Measurements from ENCODE around the gene SLC6A11. TPM values are rescaled to one million over a fixed set of nuclear protein-coding genes. Genes with fewer than 3 reads are reported as not detected.

SLC6A11 gene
- total RNA-seq, 2 experiments from 2014 or later = not detected

DNA sequence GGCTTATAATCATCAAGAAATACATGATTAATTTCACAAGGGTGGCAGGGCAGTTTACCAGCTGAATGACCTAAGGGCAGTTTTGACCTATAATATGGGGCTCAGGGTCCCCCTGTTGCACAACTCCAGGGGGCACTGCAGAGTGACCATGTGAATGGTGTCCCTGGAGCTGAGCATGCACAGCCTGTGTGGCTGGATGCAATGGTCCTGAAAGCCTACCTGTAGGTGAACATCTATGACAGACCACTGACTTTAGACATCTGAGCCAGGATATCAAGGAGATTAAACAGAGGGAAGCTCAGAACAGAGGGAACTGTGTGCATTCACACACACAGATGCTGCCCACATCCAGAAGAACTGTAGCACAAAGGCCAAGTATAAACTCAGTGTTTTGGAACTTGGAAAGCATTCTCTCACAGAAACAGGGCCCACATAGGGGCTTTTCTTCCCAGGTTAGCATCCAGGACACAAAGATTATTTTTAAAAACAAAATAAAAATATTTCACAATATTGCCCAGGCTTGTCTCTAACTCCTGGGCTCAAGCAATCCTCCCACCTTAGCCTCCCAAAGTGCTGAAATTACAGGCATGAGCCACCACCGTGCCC, 7.8 kb upstream of the SLC6A11 start:
- Histone ChIP-seq H3K4me1 (ENCODE audit: insufficient read depth, low read length) (no peaks in the 10 kb centered on the region), H3K36me3 (ENCODE audit: insufficient read depth, low read length) (no peaks in the 10 kb centered on the region), H3K27ac (ENCODE audit: low read depth in 1 of 2, low read length in 2 of 2) (no peak overlapping the region), H3K4me3 (ENCODE audit: low read length) (no peak overlapping the region), H3K27me3 (ENCODE audit: control insufficient read depth in 1 of 2, insufficient read depth in 2 of 2, low read length in 2 of 2) (peaks cover 7 to 9% of the 10 kb centered on the region in 2 experiments), H3K9me3 (ENCODE audit: control insufficient read depth in 1 of 2, insufficient read depth in 1 of 2, low read length in 2 of 2) (no peaks in the 10 kb centered on the region)
- Mint-ChIP-seq H3K27ac (no peak overlapping the region), H3K4me1 (ENCODE audit: low read depth) (no peaks in the 10 kb centered on the region), H3K27me3 (peaks cover 67% of the 10 kb centered on the region), H3K36me3 (ENCODE audit: low read depth) (no peaks in the 10 kb centered on the region), H3K4me3 (no peak overlapping the region), H3K9me3 (no peaks in the 10 kb centered on the region)
- intact Hi-C loops (cut with DNase I, micrococcal nuclease) = no loop called here
- DNase-seq (no peak), ATAC-seq (ENCODE audit: poor library complexity) (no peak)
- ChIA-PET CTCF (no interaction called here), POLR2A (no interaction called here)
- TF ChIP-seq, protein P1, sequence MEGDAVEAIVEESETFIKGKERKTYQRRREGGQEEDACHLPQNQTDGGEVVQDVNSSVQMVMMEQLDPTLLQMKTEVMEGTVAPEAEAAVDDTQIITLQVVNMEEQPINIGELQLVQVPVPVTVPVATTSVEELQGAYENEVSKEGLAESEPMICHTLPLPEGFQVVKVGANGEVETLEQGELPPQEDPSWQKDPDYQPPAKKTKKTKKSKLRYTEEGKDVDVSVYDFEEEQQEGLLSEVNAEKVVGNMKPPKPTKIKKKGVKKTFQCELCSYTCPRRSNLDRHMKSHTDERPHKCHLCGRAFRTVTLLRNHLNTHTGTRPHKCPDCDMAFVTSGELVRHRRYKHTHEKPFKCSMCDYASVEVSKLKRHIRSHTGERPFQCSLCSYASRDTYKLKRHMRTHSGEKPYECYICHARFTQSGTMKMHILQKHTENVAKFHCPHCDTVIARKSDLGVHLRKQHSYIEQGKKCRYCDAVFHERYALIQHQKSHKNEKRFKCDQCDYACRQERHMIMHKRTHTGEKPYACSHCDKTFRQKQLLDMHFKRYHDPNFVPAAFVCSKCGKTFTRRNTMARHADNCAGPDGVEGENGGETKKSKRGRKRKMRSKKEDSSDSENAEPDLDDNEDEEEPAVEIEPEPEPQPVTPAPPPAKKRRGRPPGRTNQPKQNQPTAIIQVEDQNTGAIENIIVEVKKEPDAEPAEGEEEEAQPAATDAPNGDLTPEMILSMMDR (IDR thresholded peaks at IDR 0.05) = no peak

GRCh38 chr3:10808974-10809373, 7.1 kb upstream of the SLC6A11 start:
- no peak overlapping the region for H3K4me3 ChIP-seq (ENCODE audit: low read length)
- H3K4me1 ChIP-seq (ENCODE audit: insufficient read depth, low read length) = no peaks in the 10 kb centered on the region
- CTCF ChIA-PET = no interaction called here
- H3K27me3 Mint-ChIP-seq = peaks cover 66% of the 10 kb centered on the region
- H3K9me3 ChIP-seq (ENCODE audit: control insufficient read depth in 1 of 2, insufficient read depth in 1 of 2, low read length in 2 of 2) = no peaks in the 10 kb centered on the region
- H3K36me3 Mint-ChIP-seq (ENCODE audit: low read depth) = no peaks in the 10 kb centered on the region
- no peak for DNase-seq
- H3K36me3 ChIP-seq (ENCODE audit: insufficient read depth, low read length) = no peaks in the 10 kb centered on the region
- H3K27me3 ChIP-seq (ENCODE audit: control insufficient read depth in 1 of 2, insufficient read depth in 2 of 2, low read length in 2 of 2) = peaks cover 7 to 11% of the 10 kb centered on the region in 2 experiments
- no peak overlapping the region for H3K4me3 Mint-ChIP-seq
- H3K27ac Mint-ChIP-seq = no peak overlapping the region
- no peaks in the 10 kb centered on the region for H3K4me1 Mint-ChIP-seq (ENCODE audit: low read depth)
- POLR2A ChIA-PET = no interaction called here
- TF ChIP-seq, protein P1 (IDR thresholded peaks at IDR 0.05) = no peak
- ATAC-seq (ENCODE audit: poor library complexity) = no peak
- intact Hi-C loops (cut with DNase I, micrococcal nuclease) = no loop called here
- H3K9me3 Mint-ChIP-seq = no peaks in the 10 kb centered on the region
- no peak overlapping the region for H3K27ac ChIP-seq (ENCODE audit: low read depth in 1 of 2, low read length in 2 of 2)

DNA sequence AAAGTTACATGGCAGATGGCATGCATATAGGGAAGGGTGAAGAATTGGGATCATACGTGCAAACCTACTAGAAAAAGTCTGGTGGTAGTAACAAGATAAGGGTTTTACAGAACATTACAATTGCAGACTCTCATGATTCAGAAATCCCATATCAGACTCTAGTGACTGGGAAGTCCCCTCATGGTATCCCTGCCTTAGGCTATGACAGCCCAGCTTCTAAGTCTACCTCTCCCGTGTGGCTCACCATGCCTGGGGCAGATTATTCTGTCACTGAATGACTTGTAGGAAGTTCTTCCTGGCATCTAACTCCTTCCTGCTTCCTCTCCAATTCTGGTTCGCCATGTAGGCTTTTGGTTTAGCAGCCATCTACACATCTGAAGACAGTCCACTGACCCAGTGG, 5.7 kb upstream of the SLC6A11 start:
- Histone ChIP-seq H3K27me3 (ENCODE audit: control insufficient read depth in 1 of 2, insufficient read depth in 2 of 2, low read length in 2 of 2) (peaks cover 12 to 21% of the 10 kb centered on the region in 2 experiments), H3K36me3 (ENCODE audit: insufficient read depth, low read length) (no peaks in the 10 kb centered on the region), H3K9me3 (ENCODE audit: control insufficient read depth in 1 of 2, insufficient read depth in 1 of 2, low read length in 2 of 2) (no peaks in the 10 kb centered on the region), H3K27ac (ENCODE audit: low read depth in 1 of 2, low read length in 2 of 2) (no peak overlapping the region), H3K4me1 (ENCODE audit: insufficient read depth, low read length) (no peaks in the 10 kb centered on the region), H3K4me3 (ENCODE audit: low read length) (no peak overlapping the region)
- no peaks in the 10 kb centered on the region for H3K36me3 Mint-ChIP-seq (ENCODE audit: low read depth)
- no peaks in the 10 kb centered on the region for H3K4me1 Mint-ChIP-seq (ENCODE audit: low read depth)
- no peak overlapping the region for H3K4me3 Mint-ChIP-seq
- ChIA-PET POLR2A (no interaction called here), CTCF (no interaction called here)
- TF ChIP-seq, protein P1 (IDR thresholded peaks at IDR 0.05) = no peak
- intact Hi-C loops (cut with DNase I, micrococcal nuclease) = no loop called here
- H3K9me3 Mint-ChIP-seq = no peaks in the 10 kb centered on the region
- ATAC-seq (ENCODE audit: poor library complexity) = no peak
- H3K27ac Mint-ChIP-seq = no peak overlapping the region
- peaks cover 72% of the 10 kb centered on the region for H3K27me3 Mint-ChIP-seq
- no peak for DNase-seq

Measured in CD4-positive, alpha-beta T cell (primary cell).